Globus pallidus (tissue), 1 donor: ENCODE data around the gene OR11G2.
"Not testable (repeated sequence)": the region's sequence is repeated elsewhere in the genome, so short reads cannot be mapped to it uniquely, and the experiment has no call there.

Experiments used
- DNase-seq: peaks from one replicate; pipeline ENCODE4 v3.0.0-alpha.2; 2015; ENCODE audit warnings: low spot score

Gene OR11G2

DNA sequence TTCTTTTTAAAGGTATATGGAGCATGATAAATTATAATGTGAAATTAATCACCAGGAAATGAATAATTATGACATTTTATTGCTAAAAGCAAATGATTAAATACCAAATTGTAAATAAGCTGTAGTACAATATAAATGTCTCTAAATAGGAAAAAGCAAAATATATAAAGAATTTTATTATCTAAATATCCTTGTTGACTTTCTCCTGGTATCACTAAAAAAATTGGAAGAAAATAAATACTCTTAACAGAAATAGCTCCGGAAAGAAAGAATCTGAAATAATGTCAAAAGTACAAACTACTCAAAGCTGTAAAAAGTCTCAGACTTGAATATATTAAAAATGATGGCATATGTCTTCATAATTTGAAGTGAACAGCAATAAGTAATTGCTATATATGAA, 38.0 kb downstream of the OR11G2 start, which contains the start of gene OR11H7:
OR11H7 (plus strand) TSS at position 301 of the 400 bp plus-strand sequence.
- no peak for DNase-seq

DNA sequence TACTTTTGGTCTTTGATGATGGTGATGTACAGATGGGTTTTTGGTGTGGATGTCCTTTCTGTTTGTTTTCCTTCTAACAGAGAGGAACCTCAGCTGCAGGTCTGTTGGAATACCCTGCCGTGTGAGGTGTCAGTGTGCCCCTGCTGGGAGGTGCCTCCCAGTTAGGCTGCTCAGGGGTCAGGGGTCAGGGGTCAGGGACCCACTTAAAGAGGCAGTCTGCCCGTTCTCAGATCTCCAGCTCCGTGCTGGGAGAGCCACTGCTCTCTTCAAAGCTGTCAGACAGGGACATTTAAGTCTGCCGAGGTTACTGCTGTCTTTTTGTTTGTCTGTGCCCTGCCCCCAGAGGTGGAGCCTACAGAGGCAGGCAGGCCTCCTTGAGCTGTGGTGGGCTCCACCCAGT, 44.7 kb downstream of the OR11G2 start:
- DNase-seq, result not testable (repeated sequence)

DNA sequence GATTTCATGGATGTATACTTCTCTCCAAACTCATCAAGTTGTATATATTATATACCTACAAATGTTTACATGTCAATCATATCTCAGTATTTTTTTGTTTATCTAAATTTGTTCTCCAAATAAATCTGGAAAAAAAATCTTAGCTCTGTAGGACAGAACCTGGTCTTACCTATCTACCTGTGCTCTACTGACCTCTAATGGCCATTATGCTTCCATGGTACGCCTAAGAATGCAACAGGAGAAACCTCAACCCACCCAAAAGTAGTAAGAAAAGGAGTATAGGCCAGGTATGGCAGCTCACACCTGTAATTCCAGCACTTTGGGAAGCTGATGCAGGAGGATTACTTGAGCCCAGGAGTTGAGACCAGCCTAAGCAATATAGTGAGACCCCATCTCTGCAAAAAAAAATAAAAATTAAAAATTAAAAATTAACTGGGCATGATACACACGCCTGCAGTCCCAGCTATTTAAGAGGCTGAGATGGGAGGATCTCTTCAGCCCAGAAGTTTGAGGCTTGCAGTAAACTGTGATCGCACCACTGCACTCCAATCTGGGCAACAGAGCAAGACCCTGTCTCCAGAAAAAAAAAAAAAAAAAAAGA, 57.0 kb downstream of the OR11G2 start:
- no peak for DNase-seq
